GM12891 (cell line): Measurements from ENCODE around the gene CLPTM1L.
"Not testable (repeated sequence)": the region's sequence is repeated elsewhere in the genome, so short reads cannot be mapped to it uniquely, and the experiment has no call there.

ENCODE experiments used
- DNase-seq: peaks from one replicate; pipeline ENCODE4 v3.0.0; 2011; ENCODE audit warnings: low spot score; ENCODE audit not compliant: insufficient read length
- FAIRE-seq: peaks from 2 replicates; lab custom pipeline; 2011; peaks lifted over from hg19 to GRCh38; lab: Jason Lieb, UNC
- PAX5 ChIP-seq: IDR thresholded peaks from 2 replicates; pipeline ENCODE4 v1.6.1; 2011; ENCODE audit warnings: low read length, moderate library complexity, mild to moderate bottlenecking; ENCODE audit not compliant: insufficient read depth, severe bottlenecking
- POLR2A ChIP-seq: IDR thresholded peaks from 2 replicates; pipeline ENCODE4 v1.6.1; 2011; ENCODE audit warnings: low read depth, low read length, control low read depth
- POLR2AphosphoS5 ChIP-seq: IDR thresholded peaks from 2 replicates; pipeline ENCODE4 v1.6.1; 2011; ENCODE audit warnings: low read depth, low read length, control low read depth
- POU2F2 ChIP-seq: IDR thresholded peaks from 2 replicates; pipeline ENCODE4 v1.6.1; 2011; ENCODE audit warnings: low read depth, mild to moderate bottlenecking, control low read depth, low read length, moderate library complexity
- SPI1 ChIP-seq: IDR thresholded peaks from 2 replicates; pipeline ENCODE4 v1.6.1; 2011; ENCODE audit warnings: low read depth, low read length, control low read depth
- TAF1 ChIP-seq: IDR thresholded peaks from 2 replicates; pipeline ENCODE4 v1.6.1; 2011; ENCODE audit warnings: low read depth, low read length, control low read depth

CLPTM1L gene

DNA sequence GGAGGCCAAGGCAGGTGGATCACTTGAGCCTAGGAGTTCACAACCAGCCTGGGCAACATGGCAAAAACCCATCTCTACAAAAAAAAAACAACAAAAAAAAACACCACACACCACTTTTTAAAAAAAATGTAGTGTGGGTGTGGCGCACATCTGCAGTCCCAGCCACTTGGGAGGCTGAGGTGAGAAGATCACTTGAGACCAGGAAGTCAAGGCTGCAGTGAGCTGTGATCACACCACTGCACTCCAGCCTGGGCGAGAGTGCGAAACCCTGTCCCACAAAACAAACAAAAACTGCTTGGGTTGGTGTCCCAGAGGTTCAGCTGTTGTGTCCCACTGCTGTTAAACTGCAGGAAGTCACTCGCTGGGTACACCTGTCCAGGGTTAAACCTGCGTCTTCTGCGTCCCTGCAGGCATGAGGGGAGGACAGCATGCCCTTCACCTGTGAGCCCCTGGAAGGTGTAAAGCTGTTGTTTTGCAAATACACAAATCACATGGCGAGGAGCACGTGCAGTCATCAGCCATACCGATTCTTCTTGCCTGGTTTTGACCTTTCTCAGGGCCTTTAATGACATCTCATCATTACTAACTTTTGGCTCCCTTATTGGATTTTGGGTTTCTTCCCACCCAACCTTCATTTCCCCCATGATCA lies 29.3 kb upstream of the CLPTM1L start:
- no peak for TF ChIP-seq POU2F2
- no peak for TF ChIP-seq TAF1
- no peak for TF ChIP-seq POLR2A
- TF ChIP-seq PAX5: no peak
- TF ChIP-seq SPI1: no peak
- TF ChIP-seq POLR2AphosphoS5: no peak
- DNase-seq (no peak), FAIRE-seq (no peak)

DNA sequence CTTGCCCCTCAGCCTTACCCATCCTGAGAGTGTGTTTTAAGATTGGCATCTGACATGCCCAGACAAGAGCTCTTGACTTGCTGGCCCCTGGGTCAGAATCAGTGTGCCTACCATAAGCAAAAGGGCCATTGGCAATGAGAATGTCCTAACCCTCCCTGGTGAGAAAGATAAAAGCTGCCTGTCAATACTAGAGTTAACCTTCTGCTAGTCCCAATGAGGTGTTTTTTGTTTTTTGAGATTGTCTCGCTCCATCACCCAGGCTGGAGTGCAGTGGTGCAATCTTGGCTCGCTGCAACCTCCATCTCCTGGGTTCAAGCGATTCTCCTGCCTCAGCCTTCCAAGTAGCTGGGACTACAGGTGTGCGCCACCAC lies 27.1 kb upstream of the CLPTM1L start:
- FAIRE-seq, DNase-seq: not testable (repeated sequence)

DNA sequence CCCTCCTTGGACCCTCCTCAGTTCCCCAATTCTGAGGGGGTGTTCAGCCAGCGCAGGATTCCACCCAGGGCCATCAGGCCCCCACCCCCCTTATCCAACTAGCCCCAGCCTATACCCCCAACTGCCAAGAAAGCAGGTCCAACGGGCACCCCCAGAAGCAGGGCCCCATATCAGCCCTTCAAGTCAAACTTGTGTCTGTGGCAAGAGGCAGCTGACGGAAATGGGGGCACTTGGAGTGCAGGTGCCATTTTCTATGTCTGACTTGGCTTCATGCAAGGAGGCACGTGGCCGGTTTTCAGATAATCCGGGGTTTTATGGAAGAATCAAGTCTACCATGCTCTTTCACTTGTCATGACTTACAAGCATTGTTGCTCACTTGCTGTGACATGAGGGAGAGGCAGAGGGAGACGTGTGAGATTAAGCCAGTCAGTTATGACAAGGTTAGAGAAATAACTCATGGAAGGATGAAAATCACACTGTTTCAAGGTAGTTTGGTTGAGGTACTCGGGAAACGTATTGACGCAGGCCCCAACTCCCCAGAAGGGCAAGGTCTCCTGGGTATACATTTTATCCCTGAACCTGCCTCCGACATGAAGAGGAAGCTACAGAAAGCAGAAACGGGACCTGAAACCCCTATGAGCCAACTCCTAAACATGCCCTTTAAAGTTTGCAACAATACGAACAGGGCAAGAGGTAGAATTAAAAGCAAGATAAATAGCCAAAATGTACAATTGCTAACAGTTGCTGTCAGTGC lies 26.5 kb upstream of the CLPTM1L start:
- DNase-seq: no peak

GRCh38 chr5:1370006-1370405 lies 25.1 kb upstream of the CLPTM1L start:
- FAIRE-seq: no peak
- TF ChIP-seq PAX5 (no peak), SPI1 (no peak), POU2F2 (no peak), TAF1 (no peak), POLR2AphosphoS5 (no peak), POLR2A (no peak)
- no peak for DNase-seq

More for the DNA sequence above, 26.5 kb upstream of the CLPTM1L start:
- TF ChIP-seq SPI1 (peak; percentile 56), POLR2AphosphoS5 (no peak)
- peak; percentile 66 for FAIRE-seq

GRCh38 chr5:1368756-1369155 lies 23.9 kb upstream of the CLPTM1L start:
- no peak for TF ChIP-seq POLR2A
- TF ChIP-seq SPI1: no peak
- TF ChIP-seq POU2F2: no peak
- TF ChIP-seq PAX5: no peak
- TF ChIP-seq TAF1: no peak
- DNase-seq (no peak), FAIRE-seq (no peak)

GRCh38 chr5:1368236-1368635 lies 23.3 kb upstream of the CLPTM1L start:
- TF ChIP-seq POLR2A (no peak), POLR2AphosphoS5 (no peak), POU2F2 (no peak), SPI1 (no peak), TAF1 (no peak), PAX5 (no peak)
- DNase-seq (no peak), FAIRE-seq (no peak)

GRCh38 chr5:1367149-1367548 lies 22.2 kb upstream of the CLPTM1L start:
- DNase-seq (no peak), FAIRE-seq (no peak)
- TF ChIP-seq POU2F2 (no peak), PAX5 (no peak), POLR2A (no peak), TAF1 (no peak), POLR2AphosphoS5 (no peak), SPI1 (no peak)

DNA sequence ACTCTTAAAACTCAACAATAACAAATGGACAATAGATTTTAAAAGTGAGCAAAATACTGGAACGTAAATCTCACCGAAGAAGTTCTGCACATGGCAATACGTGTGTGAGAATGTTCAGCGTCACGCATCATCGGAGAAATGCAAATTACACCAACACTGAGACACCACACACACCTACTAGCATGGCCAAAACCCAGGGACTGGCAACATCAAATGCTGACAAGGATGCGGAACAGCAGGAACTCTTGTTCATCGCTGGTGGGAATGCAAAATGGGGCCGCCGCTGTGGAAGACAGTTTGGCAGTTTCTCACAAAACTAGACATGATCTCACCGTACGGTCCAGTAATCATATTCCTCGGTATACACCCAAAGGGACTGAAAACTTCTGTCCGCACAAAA lies 21.6 kb upstream of the CLPTM1L start:
- TF ChIP-seq TAF1: no peak
- peak; percentile 74 for TF ChIP-seq PAX5
- peak; percentile 94 for TF ChIP-seq POU2F2
- FAIRE-seq: peak; percentile 93
- DNase-seq: peak; percentile 51

DNA sequence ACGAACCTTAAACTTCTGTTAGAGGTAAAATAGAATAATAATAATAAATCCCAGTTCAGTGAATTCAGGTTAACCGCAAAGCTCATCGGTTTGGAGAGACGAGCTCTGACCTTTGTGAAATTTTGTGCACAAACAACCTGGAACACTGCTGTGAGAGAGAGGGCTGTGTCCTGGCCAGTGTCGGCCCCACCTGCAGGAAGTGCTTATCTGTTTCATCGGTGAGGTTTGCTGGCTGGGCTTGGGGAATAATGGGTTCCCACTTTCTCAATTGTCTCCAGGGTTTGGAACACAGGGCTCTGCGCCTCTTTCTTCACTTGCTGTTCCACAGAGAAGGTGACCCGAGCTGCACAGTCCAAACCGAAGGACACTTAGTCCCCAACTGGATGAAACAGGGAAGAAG lies 19.3 kb upstream of the CLPTM1L start:
- FAIRE-seq (no peak), DNase-seq (no peak)
- no peak for TF ChIP-seq POU2F2
- no peak for TF ChIP-seq SPI1
- no peak for TF ChIP-seq TAF1
- TF ChIP-seq POLR2AphosphoS5: no peak
- TF ChIP-seq PAX5: no peak
- TF ChIP-seq POLR2A: no peak

GRCh38 chr5:1363581-1363980 lies 18.7 kb upstream of the CLPTM1L start:
- TF ChIP-seq TAF1 (no peak), POU2F2 (no peak), POLR2AphosphoS5 (no peak), PAX5 (no peak), POLR2A (no peak), SPI1 (no peak)
- FAIRE-seq: no peak
- no peak for DNase-seq
